IPS DF 6.9 (cell line): ENCODE measurements around the gene F11R.
"Not testable (repeated sequence)": the region's sequence is repeated elsewhere in the genome, so short reads cannot be mapped to it uniquely, and the experiment has no call there.

Source experiments
- DNase-seq: peaks from one replicate; pipeline ENCODE4 v3.0.0-alpha.2; 2013; ENCODE audit warnings: low read depth, low spot score
- H3K27ac ChIP-seq: one replicate; pipeline ENCODE4 v1.5.1; 2013; ENCODE audit warnings: low read length, control low read depth
- H3K27me3 ChIP-seq: 2 replicates; pipeline ENCODE4 v1.6.1; 2013; ENCODE audit warnings: mild to moderate bottlenecking, low read length; ENCODE audit not compliant: control insufficient read depth, insufficient read depth
- H3K36me3 ChIP-seq: 2 replicates; pipeline ENCODE4 v1.6.1; 2013; ENCODE audit warnings: low read length; ENCODE audit not compliant: control insufficient read depth, insufficient read depth
- H3K4me1 ChIP-seq: 2 replicates; pipeline ENCODE4 v1.6.1; 2013; ENCODE audit warnings: low read length; ENCODE audit not compliant: control insufficient read depth, insufficient read depth
- H3K4me3 ChIP-seq: 2 replicates; pipeline ENCODE4 v1.5.1; 2013; ENCODE audit warnings: mild to moderate bottlenecking, low read length
- H3K9me3 ChIP-seq: 2 replicates; pipeline ENCODE4 v1.6.1; 2013; ENCODE audit warnings: low read length, inconsistent platforms; ENCODE audit not compliant: control insufficient read depth, insufficient read depth
- WGBS: extraction: QIAGEN DNeasy Blood & Tissue Kit; methylation state at CpG from one replicate; pipeline ENCODE4 v1.1.7; 2013; ENCODE audit warnings: mixed read lengths, missing lambda C conversion rate; ENCODE audit not compliant: insufficient read length, insufficient coverage; 5-methylcytosine and 5-hydroxymethylcytosine counted together

Gene F11R

DNA sequence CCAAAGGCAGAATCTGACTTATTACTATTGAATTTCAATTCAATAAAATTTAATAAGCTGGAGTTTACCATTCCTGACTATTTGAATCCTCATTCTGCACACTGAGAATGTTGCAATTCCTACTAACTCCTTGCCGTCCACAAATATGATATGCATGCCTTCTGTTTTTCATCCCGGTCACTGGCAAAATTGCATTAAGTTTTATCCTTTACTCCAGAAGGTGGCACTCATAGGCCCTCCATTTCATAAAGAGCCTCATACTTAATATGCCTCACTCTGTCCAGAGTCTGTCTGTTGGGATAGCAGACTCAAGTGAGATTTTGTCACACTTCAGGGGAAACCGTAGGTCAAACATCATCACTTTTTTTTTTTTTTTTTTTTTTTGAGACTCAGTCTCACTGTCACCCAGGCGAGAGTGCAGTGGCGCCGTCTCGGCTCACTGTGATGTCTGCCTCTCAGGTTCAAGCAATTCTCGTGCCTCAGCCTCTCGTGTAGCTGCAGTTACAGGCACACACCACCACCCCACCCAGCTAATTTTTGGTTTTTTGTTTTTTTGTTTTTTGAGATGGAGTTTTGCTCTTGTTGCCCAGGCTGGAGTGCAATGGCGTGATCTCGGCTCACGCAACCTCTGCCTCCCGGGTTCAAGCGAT, 27.3 kb downstream of the F11R start:
- DNase-seq = no peak
- no peaks in the 10 kb centered on the region for H3K4me1 ChIP-seq
- no peaks in the 10 kb centered on the region; the same call in 1 of the 2 replicates for H3K27me3 ChIP-seq
- H3K36me3 ChIP-seq = peaks cover 5% of the 10 kb centered on the region
- no peak overlapping the region for H3K4me3 ChIP-seq
- WGBS = no CpG with 5 or more reads among the region's 14 CpGs
- no peak overlapping the region for H3K27ac ChIP-seq
- H3K9me3 ChIP-seq = no peaks in the 10 kb centered on the region

DNA sequence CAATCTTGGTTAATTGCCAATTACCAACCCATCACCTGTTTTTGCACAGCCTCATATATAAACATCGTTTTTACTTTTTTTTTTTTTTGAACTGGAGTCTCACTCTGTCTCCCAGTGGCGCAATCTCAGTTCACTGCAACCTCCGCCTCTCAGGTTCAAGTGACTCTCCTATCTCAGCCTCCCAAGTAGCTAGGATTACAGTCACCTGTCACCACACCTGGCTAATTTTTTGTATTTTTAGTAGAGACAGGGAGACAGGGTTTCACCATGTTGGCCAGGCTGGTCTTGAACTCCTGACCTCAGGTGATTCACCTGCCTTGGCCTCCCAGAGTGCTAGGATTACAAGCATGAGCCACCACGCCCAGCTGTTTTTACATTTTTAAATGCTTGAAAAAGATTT, 28.9 kb downstream of the F11R start:
- not testable (repeated sequence) for H3K27ac ChIP-seq, DNase-seq, H3K4me3 ChIP-seq, H3K27me3 ChIP-seq, H3K36me3 ChIP-seq, H3K4me1 ChIP-seq, H3K9me3 ChIP-seq
- WGBS = no CpG with 5 or more reads among the region's 4 CpGs

DNA sequence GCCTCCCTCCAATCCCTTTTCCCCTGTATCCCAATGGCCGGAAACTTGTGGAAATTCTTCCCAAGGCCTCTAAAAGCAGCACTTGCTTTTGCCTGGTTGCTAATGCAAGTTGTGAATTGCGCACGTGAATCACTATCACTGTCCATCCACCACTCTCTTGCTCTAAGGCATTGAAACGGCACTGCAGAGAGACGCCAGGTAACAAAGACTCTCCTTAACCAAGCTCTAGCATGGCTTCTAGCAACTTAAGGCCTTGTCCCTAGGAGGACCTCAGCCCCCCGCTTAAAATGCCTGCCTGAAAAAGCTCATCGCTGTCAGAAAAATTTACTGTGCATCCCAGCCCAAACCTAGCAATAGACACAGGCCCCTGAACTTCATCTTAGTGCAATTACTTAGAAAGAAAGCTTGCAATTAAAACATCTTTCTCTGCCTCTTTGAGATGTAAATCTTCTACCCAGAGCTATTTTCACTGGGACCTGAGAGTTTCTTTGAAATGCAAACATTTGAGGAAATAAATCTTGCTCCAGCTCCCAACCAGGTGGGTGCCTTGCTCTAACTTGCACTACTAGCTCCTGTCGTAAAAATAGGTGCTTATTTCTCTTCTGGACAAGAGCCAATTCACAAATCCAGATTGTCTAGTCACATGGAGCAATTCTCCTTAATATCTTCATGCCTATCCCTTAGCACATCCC, 33.4 kb downstream of the F11R start:
- H3K4me3 ChIP-seq = no peak overlapping the region
- H3K27me3 ChIP-seq = no peaks in the 10 kb centered on the region
- H3K36me3 ChIP-seq = no peaks in the 10 kb centered on the region
- WGBS = no CpG with 5 or more reads among the region's 8 CpGs
- no peak for DNase-seq
- peaks cover 4% of the 10 kb centered on the region for H3K4me1 ChIP-seq
- no peak overlapping the region for H3K27ac ChIP-seq
- no peaks in the 10 kb centered on the region for H3K9me3 ChIP-seq

DNA sequence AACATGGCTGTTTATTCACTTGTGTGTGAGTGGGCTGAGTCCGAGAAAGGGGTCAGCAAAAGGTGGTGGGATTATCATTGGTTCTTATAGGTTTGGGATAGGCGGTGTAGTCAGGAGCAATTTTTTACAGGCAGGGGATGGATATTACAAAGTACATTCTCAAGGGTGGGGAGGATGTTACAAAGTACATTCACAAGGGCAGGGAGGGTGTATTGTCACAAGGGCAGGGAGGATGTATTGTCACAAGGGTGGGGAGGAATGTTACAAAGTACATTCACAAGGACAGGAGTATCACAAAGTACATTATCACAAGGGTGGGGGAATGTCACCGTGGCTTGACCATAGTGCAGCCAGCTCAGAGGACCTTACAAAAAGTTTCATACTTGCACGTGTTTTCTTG, 35.2 kb downstream of the F11R start:
- H3K27ac ChIP-seq = no peak overlapping the region
- no peak overlapping the region for H3K4me3 ChIP-seq
- no peak for DNase-seq
- H3K9me3 ChIP-seq = no peaks in the 10 kb centered on the region
- H3K4me1 ChIP-seq = peaks cover 4% of the 10 kb centered on the region
- WGBS = no CpG with 5 or more reads among the region's 4 CpGs
- no peaks in the 10 kb centered on the region for H3K27me3 ChIP-seq
- no peaks in the 10 kb centered on the region for H3K36me3 ChIP-seq

DNA sequence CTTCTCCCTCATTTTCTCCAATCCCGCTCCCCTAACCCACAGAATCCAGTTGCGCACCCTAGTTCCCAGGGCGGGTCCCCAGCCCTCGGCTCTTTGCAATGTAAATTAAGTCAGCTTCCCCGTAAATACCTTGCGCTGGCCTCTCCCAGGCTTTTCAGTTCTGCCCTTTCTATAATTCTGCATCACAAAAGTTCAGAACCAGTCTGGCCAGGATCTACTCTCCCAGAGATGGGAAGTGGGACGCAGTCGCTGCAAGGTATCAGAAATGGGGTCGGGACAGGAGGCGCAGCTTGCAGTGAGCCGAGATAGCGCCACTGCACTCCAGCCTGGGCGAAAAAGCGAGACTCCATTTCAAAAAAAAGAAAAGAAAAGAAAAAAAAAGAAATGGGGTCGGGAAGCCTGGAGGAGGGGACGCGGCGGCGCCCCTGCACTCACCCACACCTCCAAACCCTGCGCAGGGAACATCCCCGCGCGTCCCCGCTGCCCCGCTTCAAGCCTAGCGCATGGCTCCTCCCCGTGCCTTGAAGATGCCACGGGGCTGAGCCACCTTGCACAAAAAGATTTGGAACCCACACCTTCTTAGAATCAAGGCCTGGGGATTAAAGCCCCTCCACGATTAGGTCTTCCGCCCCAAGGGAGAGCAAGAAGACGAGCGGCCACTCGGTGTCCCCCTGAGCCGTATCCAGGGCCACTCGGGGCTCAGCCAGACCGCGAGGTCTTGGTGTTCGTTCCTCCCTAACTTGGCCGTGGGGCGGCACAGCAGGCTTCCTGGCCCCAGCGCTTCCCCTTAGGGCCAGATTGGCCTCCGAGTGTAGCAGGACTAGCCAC, 39.2 kb downstream of the F11R start:
- Histone ChIP-seq H3K27me3 (no peaks in the 10 kb centered on the region), H3K27ac (peak overlapping the region; percentile 13), H3K4me3 (peak overlapping the region; percentile 19; the same call in 1 of the 2 replicates), H3K9me3 (no peaks in the 10 kb centered on the region), H3K4me1 (no peaks in the 10 kb centered on the region; the same call in 1 of the 2 replicates), H3K36me3 (no peaks in the 10 kb centered on the region)
- DNase-seq = no peak
- no CpG with 5 or more reads among the region's 42 CpGs for WGBS

DNA sequence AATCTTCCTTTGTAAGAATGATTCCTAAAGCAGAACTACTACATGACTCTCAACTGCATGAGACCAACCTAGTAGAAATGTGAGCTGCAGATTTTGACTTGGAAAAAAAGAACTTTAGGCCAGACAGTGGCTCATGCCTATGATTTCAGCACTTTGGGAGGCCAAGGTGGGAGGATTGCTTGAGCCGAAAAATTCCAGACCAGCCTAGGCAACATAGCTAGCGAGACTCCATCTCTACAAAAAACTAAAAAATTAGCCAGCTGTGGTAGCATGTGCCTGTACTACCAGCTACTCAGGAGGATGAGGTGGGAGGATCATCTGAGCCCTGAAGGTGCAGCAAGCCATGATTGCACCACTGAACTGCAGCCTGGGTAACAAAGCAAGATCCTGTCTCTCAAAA, 41.7 kb downstream of the F11R start:
- no peaks in the 10 kb centered on the region for H3K9me3 ChIP-seq

DNA sequence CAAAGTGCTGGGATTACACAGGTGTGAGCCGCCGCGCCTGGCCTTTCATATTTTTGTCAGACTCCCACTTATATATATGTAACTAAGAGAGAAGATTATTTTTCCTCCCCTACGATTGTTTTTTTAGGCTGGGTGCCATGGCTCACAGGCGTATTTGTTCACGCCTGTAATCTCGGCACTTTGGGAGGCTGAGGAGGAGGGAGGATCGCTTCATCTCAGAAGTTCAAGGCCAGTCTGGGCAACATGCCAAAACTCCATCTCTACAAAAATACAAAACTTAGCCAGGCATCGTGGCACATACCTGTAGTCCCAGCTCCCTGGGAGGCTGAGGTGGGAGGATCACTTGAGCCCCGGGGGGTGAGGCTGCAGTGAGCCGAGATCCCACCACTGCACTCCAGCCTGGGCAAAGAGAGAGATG, 42.4 kb downstream of the F11R start:
- Histone ChIP-seq H3K27me3 (no peaks in the 10 kb centered on the region), H3K9me3 (no peaks in the 10 kb centered on the region), H3K36me3 (no peaks in the 10 kb centered on the region), H3K27ac (no peak overlapping the region), H3K4me1 (no peaks in the 10 kb centered on the region; the same call in 1 of the 2 replicates), H3K4me3 (no peak overlapping the region)
- DNase-seq = no peak
- no CpG with 5 or more reads among the region's 11 CpGs for WGBS

More for the DNA sequence above, 41.7 kb downstream of the F11R start:
- H3K4me3 ChIP-seq = no peak overlapping the region
- H3K4me1 ChIP-seq = no peaks in the 10 kb centered on the region; the same call in 1 of the 2 replicates
- DNase-seq = no peak
- WGBS = no CpG with 5 or more reads among the region's 2 CpGs
- no peak overlapping the region for H3K27ac ChIP-seq
- no peaks in the 10 kb centered on the region for H3K36me3 ChIP-seq
- no peaks in the 10 kb centered on the region for H3K27me3 ChIP-seq

DNA sequence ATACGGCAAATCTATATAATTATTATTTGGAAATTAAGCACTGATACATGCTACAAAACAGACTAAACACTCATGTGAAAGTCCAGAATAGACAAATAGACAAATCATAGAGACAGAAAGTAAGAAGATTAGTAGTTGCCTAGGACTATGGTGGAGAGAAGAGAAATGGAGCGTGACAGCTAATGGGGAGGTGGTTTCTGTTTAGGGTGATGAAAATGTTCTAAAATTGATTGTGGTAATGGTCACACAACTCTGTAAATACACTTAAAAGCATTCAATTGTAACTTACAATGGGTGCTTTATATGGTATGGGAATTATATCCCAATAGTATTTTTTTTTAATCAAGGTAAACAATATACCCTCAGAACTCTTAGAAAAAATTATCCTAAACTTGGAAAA, 45.9 kb downstream of the F11R start:
- 0 out of 2 replicates have a peak, but pooled peaks cover 2% of the 10 kb centered on the region for H3K4me1 ChIP-seq
- H3K27me3 ChIP-seq = no peaks in the 10 kb centered on the region
- no peak overlapping the region for H3K27ac ChIP-seq
- no CpG with 5 or more reads among the region's 2 CpGs for WGBS
- no peak overlapping the region for H3K4me3 ChIP-seq
- no peaks in the 10 kb centered on the region for H3K9me3 ChIP-seq
- no peaks in the 10 kb centered on the region for H3K36me3 ChIP-seq
- no peak for DNase-seq

DNA sequence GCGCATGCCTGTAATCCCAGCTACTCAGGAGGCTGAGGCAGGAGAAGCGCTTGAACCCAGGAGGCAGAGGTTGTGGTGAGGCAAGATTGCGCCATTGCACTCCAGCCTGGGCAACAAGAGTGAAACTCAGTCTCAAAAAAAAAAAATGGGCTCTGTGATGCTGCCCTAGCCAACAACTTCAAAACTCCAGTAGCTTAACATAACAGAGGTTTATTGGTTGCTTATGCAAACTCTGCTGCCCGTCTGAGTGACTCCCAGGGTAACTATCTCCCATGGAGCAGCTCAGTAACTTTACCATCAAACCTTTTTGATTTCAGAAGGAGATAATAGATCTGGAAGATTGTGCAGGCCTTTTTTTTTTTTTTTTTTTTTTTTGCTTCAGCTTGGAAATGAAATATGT, 47.5 kb downstream of the F11R start:
- Histone ChIP-seq H3K27me3 (no peaks in the 10 kb centered on the region), H3K27ac (no peak overlapping the region), H3K36me3 (no peaks in the 10 kb centered on the region), H3K9me3 (no peaks in the 10 kb centered on the region), H3K4me1 (0 out of 2 replicates have a peak, but pooled peaks cover 2% of the 10 kb centered on the region), H3K4me3 (no peak overlapping the region)
- WGBS = no CpG with 5 or more reads among the region's 4 CpGs
- DNase-seq = no peak

DNA sequence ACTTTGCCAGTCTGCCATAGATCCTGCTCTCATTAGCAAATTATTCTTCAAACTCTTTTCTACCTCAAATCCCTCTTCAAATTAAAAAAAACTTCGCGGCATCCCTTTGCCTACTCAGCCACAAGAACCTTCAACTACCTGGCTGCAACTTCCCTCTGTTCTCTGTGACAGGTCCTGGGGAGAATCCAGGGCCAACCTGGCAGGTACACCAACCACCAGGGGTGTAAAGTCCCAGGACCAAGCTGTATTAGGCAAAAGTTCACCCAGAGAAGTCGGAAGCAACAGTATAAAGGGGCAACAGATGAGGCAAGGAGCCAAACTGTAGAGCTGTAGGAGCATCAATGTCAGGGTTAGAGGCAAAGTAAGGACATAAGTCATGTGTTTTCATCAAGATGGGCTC, 48.0 kb downstream of the F11R start:
- H3K9me3 ChIP-seq = no peaks in the 10 kb centered on the region
- no peak for DNase-seq
- H3K36me3 ChIP-seq = no peaks in the 10 kb centered on the region
- no peaks in the 10 kb centered on the region for H3K27me3 ChIP-seq
- 86% methylated on average over 1 of the region's 3 CpGs for WGBS
- 0 out of 2 replicates have a peak, but pooled peaks cover 2% of the 10 kb centered on the region for H3K4me1 ChIP-seq
- H3K27ac ChIP-seq = no peak overlapping the region
- no peak overlapping the region for H3K4me3 ChIP-seq
